HuH-7 (cell line): Measurements from ENCODE around the gene ZNF853.
"Not testable (repeated sequence)": the region's sequence is repeated elsewhere in the genome, so short reads cannot be mapped to it uniquely, and the experiment has no call there.

Experiments used
- DNase-seq: peaks from one replicate; pipeline ENCODE4 v3.0.0; 2011; ENCODE audit warnings: low spot score

ZNF853 gene

GRCh38 chr7:6606866-6607583, 8.4 kb upstream of the ZNF853 start:
- no peak for DNase-seq

- no peak for DNase-seq
Measured at GRCh38 chr7:6607651-6608051, 7.8 kb upstream of the ZNF853 start.

- no peak for DNase-seq
Measured at GRCh38 chr7:6608081-6608480, 7.3 kb upstream of the ZNF853 start.

GRCh38 chr7:6608794-6609193, 6.6 kb upstream of the ZNF853 start:
- no peak for DNase-seq

- DNase-seq = no peak
Measured at GRCh38 chr7:6612819-6613218, 2.6 kb upstream of the ZNF853 start.

GRCh38 chr7:6613706-6614105, 1.7 kb upstream of the ZNF853 start:
- DNase-seq = no peak

GRCh38 chr7:6615723-6616555, 529 bp downstream of the ZNF853 start:
- peak; percentile 85 for DNase-seq

GRCh38 chr7:6616854-6617643, 1.6 kb downstream of the ZNF853 start:
- DNase-seq = no peak

GRCh38 chr7:6618621-6619020, 3.2 kb downstream of the ZNF853 start:
- no peak for DNase-seq

GRCh38 chr7:6619961-6620360, 4.6 kb downstream of the ZNF853 start:
- no peak for DNase-seq

GRCh38 chr7:6621195-6622133, 6.1 kb downstream of the ZNF853 start:
- no peak for DNase-seq

GRCh38 chr7:6622134-6622710, 6.8 kb downstream of the ZNF853 start:
- DNase-seq = no peak

GRCh38 chr7:6623589-6624245, 8.3 kb downstream of the ZNF853 start:
- DNase-seq = no peak

- no peak for DNase-seq
Measured at GRCh38 chr7:6624246-6624611, 8.8 kb downstream of the ZNF853 start.

- DNase-seq = no peak
Measured at GRCh38 chr7:6628045-6628444, 12.6 kb downstream of the ZNF853 start.

GRCh38 chr7:6630007-6630849, 14.8 kb downstream of the ZNF853 start:
- DNase-seq = no peak

- no peak for DNase-seq
Measured at GRCh38 chr7:6631605-6632004, 16.2 kb downstream of the ZNF853 start.

GRCh38 chr7:6634021-6634420, 18.6 kb downstream of the ZNF853 start:
- no peak for DNase-seq

- DNase-seq = not testable (repeated sequence)
Measured at GRCh38 chr7:6634971-6635370, 19.6 kb downstream of the ZNF853 start.
